ENCODE data around the gene CSMD2. TPM values are rescaled to one million over a fixed set of nuclear protein-coding genes. Genes with fewer than 3 reads are reported as not detected.

The CSMD2 gene
- total and polyA plus RNA-seq, 2 of the 8 experiments (the other 6 are each of a cell fraction or from before 2014, with no cell fraction given) = 7.0 to 14.7 TPM

GRCh38 chr1:33814166-33814565, 350.9 kb downstream of the CSMD2 start:
- Histone ChIP-seq H4K8ac (ENCODE audit: extremely low read depth, insufficient read depth, low read length) (no peak overlapping the region), H3K56ac (replicated peaks; ENCODE audit: insufficient read length, low read depth, low read length) (no peak overlapping the region), H2BK20ac (ENCODE audit: low read length) (no peak overlapping the region), H3K9me3 (ENCODE audit: insufficient read depth in 2 of 2, low read depth in 1 of 2, low read length in 1 of 2) (no peaks in the 10 kb centered on the region; a peak in 2 of 4 replicates), H4K5ac (ENCODE audit: insufficient read length, low read depth, low read length) (no peak overlapping the region), H4K91ac (replicated peaks; ENCODE audit: insufficient read length, low read length) (no peak overlapping the region), H3K36me3 (ENCODE audit: control insufficient read depth in 2 of 4, insufficient read depth in 4 of 4, low read length in 3 of 4) (peaks cover 0 to 5% (median 1%) of the 10 kb centered on the region in 4 experiments; a peak in 4 of 8 replicates), H3K4ac (replicated peaks; ENCODE audit: insufficient read length, low read depth, low read length) (no peak overlapping the region), H3K4me3 (ENCODE audit: extremely low read depth in 1 of 4, insufficient read depth in 2 of 4, low read depth in 3 of 4, low read length in 4 of 4) (no peak overlapping the region), H3K4me2 (ENCODE audit: insufficient read depth in 1 of 2, low read depth in 2 of 2, low read length in 2 of 2) (no peak overlapping the region), H3K4me1 (replicated peaks in 1 of 4; ENCODE audit: control insufficient read depth in 3 of 4, insufficient read depth in 4 of 4, low read length in 3 of 4) (no peaks in the 10 kb centered on the region), H3K79me1 (ENCODE audit: low read depth, low read length) (no peaks in the 10 kb centered on the region), H2AFZ (ENCODE audit: low read length) (no peak overlapping the region), H2AK5ac (ENCODE audit: low read depth, low read length) (no peak overlapping the region), H3K14ac (ENCODE audit: insufficient read length) (no peak overlapping the region), H3K23me2 (ENCODE audit: low read depth, low read length) (no peaks in the 10 kb centered on the region), H4K20me1 (replicated peaks in 1 of 2; ENCODE audit: control insufficient read depth in 1 of 2, insufficient read depth in 2 of 2, low read length in 2 of 2) (no peaks in the 10 kb centered on the region), H2BK12ac (ENCODE audit: low read depth, low read length) (no peak overlapping the region), H3K23ac (ENCODE audit: insufficient read length) (no peak overlapping the region), H2BK15ac (ENCODE audit: low read length) (no peak overlapping the region), H2BK120ac (replicated peaks; ENCODE audit: low read depth, low read length) (no peak overlapping the region), H3K27ac (ENCODE audit: low read depth, low read length) (no peak overlapping the region), H3K27me3 (replicated peaks in 1 of 4; ENCODE audit: control insufficient read depth in 3 of 4, extremely low read depth in 1 of 4, insufficient read depth in 3 of 4, low read length in 3 of 4) (no peaks in the 10 kb centered on the region), H3K79me2 (ENCODE audit: control insufficient read depth in 1 of 2, insufficient read depth in 2 of 2, low read length in 2 of 2) (no peaks in the 10 kb centered on the region), H3K18ac (ENCODE audit: extremely low read depth, low read length) (no peak overlapping the region), H3K9ac (replicated peaks in 1 of 4; ENCODE audit: extremely low read depth in 1 of 4, low read depth in 3 of 4, low read length in 3 of 4) (no peak overlapping the region), H2BK5ac (ENCODE audit: low read depth, low read length) (no peak overlapping the region)
- no peak for TF ChIP-seq SIX5 (IDR thresholded peaks at IDR 0.05; ENCODE audit: low read depth, low read length)
- no peak for TF ChIP-seq ATF3 (IDR thresholded peaks at IDR 0.05; ENCODE audit: insufficient read depth, low read depth, low read length)
- TF ChIP-seq CHD1 (IDR thresholded peaks at IDR 0.05; ENCODE audit: low read depth, low read length) = no peak
- TF ChIP-seq RFX5 (IDR thresholded peaks at IDR 0.05; ENCODE audit: borderline replicate concordance, low read depth, low read length) = no peak
- no peak for TF ChIP-seq FOSL1 (IDR thresholded peaks at IDR 0.05; ENCODE audit: insufficient read depth, low read depth, low read length)
- no peak for TF ChIP-seq CBX5 (IDR thresholded peaks at IDR 0.05; ENCODE audit: low read depth, low read length)
- no peak for TF ChIP-seq CBX8 (IDR thresholded peaks at IDR 0.05; ENCODE audit: borderline replicate concordance, low read depth, low read length)
- no peak for TF ChIP-seq RXRA (IDR thresholded peaks at IDR 0.05; ENCODE audit: insufficient read depth, low read depth, low read length)
- no peak for FAIRE-seq
- CTCF ChIA-PET (ENCODE audit: partially characterized antibody) = no interaction called here
- POLR2A ChIA-PET (ENCODE audit: partially characterized antibody) = no interaction called here
- DNase-seq (ENCODE audit: low read depth in 1 of 2, low spot score in 2 of 2) = no peak
- WGBS, 2 experiments (ENCODE audit: extremely low coverage in 1 of 2, insufficient coverage in 1 of 2, insufficient read length in 1 of 2, insufficient replicate concordance in 2 of 2, low coverage in 1 of 2, low lambda C conversion rate in 2 of 2, missing lambda C conversion rate in 1 of 2) = 84% methylated on average over 2 of the region's 2 CpGs; no CpG with 5 or more reads in 1 of the 2 experiments
